Head of caudate nucleus (tissue), 42 donors: ENCODE measurements around the gene FGF1.

Experiments used
- DNase-seq, 42 donors: peaks; one replicate each; pipeline versions ENCODE4 v3.0.0 to v3.0.0-alpha.2; 2020 to 2021; ENCODE audit warnings: mixed read lengths in 7 of 42
- intact Hi-C: fragments of 100-400 bp; cut with DNase I; formaldehyde crosslinking; loops from one replicate; pipeline ENCODE4 v1.15.0; 2022

Gene FGF1

DNA sequence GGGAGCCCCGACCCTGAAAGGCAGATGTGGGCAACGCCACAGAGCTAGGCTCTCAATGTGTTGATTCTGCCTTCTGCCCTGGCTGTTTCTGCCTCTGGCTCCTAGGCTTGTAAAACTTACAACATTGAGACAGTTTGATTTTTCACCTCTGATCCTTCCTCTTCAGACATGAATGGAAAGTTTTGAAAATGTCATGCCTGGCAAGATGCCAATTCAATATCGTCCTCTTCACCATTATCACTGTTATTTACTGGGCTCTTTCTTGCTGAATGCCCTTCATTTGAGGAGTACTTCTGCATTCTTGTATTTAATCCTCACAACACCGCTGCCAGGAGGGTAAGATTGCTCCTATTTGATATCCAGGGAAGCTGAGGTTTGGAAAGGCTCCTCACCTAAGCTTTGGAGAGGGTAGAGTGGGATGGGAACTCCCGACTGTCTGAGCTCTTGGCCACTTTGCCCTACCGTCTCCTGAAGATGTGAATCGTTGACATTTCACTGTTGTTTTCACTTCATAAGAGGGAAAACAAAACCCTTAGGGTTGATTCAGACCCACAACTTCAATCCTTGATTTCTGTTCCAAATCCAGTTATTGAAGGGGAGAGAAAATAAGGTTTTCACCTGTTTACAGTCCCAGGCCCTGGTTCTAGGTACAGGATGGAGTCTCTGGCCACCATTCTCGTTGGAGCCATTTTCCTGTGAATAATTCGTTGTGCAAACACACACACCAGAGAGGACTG is 12.7 kb upstream of the FGF1 start:
- no peak for DNase-seq
- intact Hi-C loops: loop anchor here (2.0 to 10.0 kb wide), 3 partner anchors 44 to 544 kb away; no protein-coding TSS in a partner anchor

DNA sequence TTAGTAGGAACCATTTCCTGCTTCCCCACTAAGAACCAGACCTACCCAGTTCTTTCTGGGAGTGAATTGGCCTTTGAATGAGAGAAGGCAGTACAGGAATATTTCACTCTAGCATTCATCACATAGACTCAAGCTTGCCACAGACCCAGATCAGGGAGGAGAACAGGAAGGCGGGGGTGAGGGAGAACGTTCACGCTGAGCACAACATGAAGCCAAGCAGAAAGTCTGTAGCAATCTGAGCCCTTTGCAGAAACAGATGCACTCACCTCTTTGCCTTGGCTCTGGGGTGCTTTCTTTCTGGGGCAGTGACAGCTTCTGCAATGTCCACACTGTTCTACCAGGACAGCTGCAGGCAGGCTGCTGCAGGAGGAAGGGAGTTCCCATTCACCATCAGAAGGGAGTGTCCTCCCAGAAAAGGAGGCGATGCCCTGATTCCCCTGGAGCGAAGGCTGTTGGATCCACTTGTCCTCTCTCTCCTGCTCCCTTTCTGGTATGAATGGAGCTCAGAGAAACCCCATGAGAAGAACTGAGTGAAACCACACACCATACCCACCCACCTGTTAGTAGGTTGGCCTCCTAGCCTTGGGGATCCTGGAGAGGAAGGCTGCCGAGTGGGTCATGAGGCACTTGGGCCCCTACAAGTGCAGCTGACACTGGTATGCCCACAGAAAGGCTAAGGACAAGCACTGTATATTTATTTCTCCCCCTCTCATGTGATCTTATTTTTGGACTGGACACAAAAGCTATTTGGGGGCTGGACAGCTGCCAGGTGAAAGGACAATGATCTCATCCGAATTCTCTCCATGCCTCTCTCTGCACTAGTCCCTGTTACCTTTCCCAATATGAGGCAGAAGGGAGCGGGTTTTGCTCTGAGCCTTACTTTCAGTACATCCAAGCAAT is 11.7 kb upstream of the FGF1 start:
- intact Hi-C loops: loop anchor here (2.0 to 10.0 kb wide), 3 partner anchors 43 to 543 kb away; no protein-coding TSS in a partner anchor

DNA sequence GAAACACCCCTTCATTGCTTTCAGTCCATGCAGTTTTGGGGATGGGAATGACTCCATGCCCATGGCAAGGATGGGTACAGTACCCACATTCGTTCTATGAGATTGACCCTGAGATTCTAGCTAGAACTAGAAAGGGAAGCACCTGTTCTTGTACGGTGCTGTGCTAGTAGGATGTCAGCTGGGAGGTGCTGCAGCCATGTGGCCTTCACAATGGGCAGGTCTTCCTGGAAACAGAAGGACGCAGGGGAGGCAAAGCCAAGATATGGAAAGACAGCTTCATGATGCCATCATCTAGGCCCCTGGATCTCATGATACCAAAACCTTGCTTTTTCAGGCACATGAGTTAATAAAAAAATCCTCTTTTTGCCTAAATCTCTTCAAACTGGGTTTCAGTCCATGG is 10.5 kb upstream of the FGF1 start:
- intact Hi-C loops: loop anchor here (5.0 to 10.0 kb wide), 2 partner anchors 84 to 542 kb away; no protein-coding TSS in a partner anchor
- no peak for DNase-seq

More for the DNA sequence above, 11.7 kb upstream of the FGF1 start:
- peak in 22 of 42 donors; percentile 23 to 81 (median 46) for DNase-seq

DNA sequence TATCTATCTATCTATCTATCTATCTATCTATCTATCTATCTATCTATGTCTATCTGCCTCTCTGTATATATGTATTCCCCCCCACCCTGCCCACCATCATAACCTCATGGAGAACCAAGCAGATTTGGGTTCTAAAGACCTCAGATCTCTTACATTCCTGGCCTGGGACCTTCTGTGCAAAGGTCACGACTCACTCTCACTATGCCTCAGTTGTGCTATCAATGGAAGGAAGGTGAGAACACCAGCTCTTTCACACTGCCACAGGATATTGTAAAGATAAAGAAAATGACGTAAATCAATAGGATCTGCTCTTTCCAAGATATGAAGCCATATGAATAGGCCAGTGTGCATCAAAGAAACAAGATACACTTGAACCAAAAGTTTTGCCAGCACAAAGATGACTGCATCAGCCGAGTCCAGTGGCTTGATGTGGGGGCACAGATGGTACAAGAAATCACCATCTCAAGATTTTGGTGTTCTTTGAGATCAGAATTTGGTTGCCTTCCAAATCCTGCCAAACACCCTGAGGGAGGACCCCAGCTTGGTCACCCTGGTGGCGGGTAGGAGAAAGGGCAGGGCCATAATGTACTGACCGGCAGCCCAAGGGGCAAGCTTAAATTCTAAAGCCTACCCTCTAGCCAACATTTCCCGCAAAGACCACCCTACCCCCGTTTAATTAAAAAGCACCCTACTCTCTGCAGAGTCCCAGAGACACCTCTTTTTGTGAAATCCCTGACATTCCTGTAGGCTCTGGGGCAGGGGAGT is 8.4 kb upstream of the FGF1 start:
- DNase-seq: peak in 1 of 42 donors; percentile 31
- intact Hi-C loops: loop anchor here (10.0 kb wide), 1 partner anchor 539 kb away; no protein-coding TSS in a partner anchor

DNA sequence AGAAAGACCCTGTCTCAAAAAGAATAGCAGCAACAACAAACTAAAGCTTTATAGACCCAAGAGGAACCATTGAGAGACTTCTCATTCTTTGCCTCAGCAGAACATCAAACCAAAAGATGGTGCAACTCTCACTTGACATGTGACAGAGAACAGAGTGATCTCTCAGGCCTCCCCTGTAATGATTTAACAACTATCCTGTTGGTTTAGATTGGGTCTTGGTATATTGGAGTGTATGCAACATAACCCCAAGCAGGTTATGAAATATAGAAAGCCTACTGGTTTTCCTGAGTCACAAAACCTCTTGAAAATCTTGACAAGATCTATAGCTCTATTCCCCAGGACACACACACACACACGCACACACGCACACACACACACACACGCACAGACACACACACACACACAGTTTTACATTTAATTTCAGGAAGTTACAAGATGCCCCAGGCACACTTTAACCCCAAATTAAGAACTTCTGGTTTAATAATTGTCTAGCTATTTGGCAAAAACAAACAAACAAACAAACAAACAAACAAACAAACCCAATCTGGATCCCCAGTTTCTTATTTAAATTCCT is 6.5 kb upstream of the FGF1 start:
- intact Hi-C loops: loop anchor here (10.0 kb wide), 1 partner anchor 538 kb away; no protein-coding TSS in a partner anchor
- peak in 1 of 42 donors; percentile 14 for DNase-seq

DNA sequence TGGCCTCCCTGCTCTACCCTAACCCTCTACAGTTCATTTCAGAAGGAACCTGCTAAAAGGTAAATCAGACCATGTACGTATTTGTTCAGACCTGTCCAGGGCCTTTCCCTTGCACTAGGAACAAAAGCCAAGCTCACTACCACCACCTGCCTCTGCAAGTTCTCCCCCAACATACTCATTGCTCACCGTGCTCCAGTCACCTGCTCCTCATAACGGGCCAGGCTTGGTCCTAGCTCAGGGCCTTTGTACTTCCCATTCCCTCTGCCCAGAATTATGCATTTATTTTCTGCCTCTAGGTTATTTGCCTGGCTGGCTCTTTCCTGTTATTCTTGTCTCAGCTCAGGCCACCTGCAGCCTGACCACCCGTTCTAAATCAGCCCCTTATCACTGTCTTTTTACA is 4.8 kb upstream of the FGF1 start:
- DNase-seq: no peak

DNA sequence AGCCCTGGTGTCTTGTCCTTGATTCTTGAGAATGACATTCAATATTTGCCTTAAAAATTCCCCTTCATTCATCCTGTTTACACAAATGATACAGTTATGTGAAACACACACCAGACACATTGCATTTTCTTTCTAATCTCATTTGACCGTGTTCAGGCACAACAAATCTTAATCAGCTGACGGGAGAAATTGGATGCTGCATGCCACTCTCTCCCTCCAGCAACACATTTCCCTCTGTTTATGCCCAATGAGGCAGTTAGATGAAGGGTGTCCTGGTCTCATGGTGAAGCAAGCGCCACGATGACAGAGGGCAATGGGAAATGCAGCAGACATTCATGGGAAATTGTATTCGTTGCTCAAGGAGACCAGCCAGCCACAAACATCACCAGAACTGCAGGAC is 3.2 kb upstream of the FGF1 start:
- intact Hi-C loops: no loop called here
- no peak for DNase-seq

More for the DNA sequence above, 4.8 kb upstream of the FGF1 start:
- intact Hi-C loops: loop anchor here (10.0 kb wide), 1 partner anchor 536 kb away; no protein-coding TSS in a partner anchor

DNA sequence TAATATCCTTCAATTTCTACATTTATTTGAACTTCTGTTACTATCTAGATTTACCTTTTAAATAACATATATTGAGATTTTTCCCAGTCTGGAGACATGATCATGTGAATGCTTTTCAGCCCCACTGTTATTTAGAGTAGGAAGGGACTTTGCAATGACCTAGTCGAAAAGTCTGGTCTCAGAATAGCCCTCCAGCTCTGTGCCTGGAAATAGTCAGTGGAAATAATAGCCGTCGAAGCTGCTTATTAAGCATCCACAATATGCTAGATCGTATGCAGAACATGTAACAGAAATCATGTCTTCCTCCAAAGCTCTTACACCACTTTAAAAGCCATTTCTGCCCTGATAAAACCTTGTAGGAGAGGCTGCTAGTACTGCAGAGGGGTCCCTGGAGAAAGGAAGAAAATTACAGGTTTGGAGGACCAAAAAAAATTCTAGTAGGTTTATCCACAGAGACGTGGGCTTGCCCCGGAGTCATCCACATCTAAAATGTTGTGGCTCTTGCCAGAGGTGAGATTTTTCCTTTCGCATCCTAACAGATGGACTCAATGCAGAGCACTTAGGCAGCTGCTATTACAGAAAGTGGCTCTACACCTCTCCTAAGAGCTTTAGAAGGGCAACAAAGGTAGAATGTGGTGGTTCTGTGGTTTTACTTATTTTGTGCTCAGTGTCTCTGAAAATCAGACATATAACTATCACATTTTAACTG is 2.5 kb upstream of the FGF1 start:
- intact Hi-C loops: no loop called here
- DNase-seq: no peak

DNA sequence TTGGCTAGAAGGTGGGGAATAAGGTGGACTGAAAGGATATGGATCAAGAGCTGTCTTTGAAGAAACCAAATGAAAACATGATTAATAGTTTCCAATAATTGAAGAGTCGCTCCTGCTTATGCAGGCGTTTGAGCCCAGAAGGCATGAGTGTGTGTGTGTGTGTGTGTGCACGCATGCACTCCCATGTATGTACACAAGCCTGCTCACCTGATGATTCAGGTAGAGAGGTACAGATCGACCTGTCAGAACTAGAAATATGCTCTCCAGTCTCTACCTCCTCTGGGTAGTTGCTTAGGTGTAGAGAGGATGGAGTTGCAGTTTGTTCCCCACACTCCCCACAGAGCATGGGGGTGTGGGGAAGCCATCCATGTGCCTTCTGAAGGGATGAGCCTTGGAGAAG is 1.1 kb upstream of the FGF1 start:
- intact Hi-C loops: no loop called here
- DNase-seq: no peak

DNA sequence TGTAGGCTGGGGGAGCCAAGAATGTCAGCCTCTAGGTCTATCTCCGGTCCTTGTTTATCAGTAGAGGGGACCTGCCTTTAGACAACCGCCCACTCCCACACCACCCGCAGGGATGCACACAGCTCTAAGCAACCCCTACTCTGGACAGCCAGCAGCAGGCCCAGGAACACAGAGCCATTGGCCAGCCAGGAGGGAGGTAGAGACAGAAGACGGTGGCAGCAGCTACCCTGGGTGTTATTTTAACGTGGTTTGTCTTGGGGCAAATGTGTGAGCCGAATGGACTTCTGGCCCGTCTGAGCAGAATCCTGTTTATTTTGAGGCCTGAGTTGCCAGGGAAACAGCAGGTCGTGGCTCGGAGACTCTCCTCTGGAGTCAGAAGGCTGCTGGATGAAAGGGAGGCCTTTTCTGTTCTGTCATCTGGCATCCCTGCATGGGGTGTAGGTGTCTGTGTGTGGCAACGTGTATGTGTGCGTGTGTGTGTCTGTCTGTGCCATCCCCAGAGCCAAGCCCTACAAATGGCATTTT is 382 bp upstream of the FGF1 start:
- intact Hi-C loops: no loop called here

DNA sequence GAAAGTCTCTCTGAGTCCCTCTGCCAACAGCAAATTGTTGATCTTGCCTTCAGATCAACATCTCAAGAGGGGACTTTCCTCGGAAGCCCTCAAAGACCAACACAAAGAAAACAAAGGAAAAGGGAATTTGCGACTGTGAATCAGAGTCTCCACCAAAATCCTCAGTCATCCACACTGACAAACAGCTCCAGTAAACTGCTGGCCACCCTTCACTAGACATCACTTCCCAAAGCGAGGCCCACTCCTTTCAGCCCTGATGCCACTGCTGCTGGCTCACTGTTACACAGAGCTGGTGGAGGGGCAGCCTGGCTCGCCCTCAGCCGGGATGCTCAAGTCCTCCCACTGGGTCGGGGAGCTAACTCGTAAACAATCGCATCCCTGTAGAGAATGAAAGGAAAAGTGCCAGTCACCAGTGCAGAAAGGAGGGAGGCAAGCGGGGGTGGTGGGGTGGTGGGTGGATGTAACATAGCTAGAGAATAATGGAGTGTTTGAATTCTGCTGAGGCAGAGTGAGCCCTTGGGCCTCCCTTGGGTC is 1.3 kb downstream of the FGF1 start:
- intact Hi-C loops: no loop called here
- peak; percentile 74 to 97 (median 89) for DNase-seq

More for the DNA sequence above, 382 bp upstream of the FGF1 start:
- DNase-seq: peak in 5 of 42 donors; percentile 15 to 50 (median 38)

DNA sequence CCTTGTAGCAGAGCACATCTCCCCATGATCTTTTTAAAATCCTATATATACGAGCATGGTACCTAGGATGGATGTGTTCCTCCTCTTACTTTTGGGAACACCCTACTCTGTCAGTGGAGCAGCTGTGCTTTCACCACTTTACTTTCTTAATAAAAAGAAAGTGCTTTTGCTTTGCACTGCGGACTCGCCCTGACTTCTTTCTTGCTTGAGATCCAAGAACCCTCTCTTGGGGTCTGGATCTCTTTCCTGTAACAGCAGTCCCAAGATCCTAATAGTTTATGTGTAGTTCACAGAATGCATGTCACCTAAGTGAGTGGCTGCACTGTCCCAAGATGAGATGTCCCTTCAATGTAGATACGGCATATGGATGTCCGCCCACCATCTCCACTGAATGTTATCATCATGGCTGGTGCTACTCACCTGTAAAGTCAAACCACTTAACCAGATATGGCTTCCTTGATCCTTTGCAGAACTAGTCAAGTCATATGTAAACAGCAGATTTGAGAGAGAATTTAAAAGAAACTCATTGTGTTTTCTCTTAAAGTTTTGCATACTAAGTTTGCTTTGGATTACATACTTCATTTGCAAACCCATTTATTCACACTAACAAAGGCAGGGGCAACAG is 1.9 kb downstream of the FGF1 start:
- intact Hi-C loops: no loop called here
- DNase-seq: peak in 1 of 42 donors; percentile 45

DNA sequence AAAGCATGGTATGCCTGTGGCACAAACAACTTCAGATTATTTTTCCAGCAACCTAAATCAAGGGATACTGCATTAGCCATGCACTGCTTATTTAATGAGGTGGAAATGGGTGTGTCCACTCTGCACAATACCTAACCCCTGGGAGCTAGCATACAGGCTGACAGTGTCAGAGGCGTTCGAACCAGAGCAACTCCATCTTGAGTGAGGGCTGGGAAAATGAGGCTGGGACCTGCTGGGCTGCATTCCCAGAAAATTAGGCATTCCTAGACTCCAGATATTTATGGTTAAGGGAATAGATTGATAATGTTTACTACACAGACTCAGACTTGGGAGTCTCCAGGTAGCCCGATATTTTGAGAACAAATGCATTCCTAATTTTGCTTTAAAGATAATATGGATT is 2.8 kb downstream of the FGF1 start:
- DNase-seq: no peak
- intact Hi-C loops: no loop called here

DNA sequence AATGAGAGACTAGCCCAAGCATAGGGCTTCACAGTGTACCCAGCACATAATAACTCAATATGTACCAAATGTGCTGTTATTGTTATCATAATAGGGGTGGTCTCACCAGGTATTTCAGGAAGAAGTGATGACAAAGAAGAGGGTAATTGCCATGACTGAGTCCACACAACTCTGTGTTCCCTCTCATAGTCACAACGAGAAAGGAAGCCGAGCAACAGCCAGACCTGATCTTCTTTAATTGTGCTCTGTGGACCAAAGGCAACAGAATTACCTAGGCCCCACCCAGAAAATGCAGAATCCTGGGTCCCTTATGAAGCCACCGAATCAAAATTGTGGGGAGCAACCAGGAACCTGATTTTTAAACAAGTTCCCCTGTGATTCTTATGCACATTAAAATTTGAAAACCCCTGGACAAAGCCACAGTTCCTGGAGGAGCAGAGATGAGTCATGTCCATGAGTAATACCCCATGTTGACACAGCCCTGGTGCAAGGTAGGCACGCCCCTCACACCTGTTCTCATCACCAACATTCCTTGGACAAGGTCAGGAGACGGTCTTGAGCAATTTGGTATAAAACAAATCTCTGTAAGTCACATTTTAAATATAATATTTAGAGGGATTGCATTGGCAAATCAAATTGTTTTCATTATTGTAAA is 5.2 kb downstream of the FGF1 start:
- intact Hi-C loops: no loop called here
- no peak for DNase-seq

DNA sequence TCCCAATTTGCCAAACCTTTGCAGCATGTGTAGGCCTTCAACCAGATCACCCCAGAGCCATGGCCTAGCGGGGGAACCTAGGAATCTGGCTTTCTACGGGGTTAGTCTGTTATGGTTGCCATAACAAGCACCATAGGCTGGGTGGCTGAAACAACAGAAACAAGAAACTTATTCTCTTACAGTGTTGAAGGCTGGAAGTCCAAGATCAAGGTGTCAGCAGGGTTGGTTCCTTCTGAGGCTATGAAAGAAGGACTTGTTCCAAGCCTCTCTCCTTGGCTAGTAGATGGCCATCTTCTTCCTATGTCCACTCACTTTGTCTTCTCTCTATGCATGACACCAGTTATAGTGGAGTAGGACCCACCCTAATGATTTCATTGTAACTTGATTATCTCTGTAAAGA is 6.1 kb downstream of the FGF1 start:
- intact Hi-C loops: no loop called here
- peak in 1 of 42 donors; percentile 7 for DNase-seq

DNA sequence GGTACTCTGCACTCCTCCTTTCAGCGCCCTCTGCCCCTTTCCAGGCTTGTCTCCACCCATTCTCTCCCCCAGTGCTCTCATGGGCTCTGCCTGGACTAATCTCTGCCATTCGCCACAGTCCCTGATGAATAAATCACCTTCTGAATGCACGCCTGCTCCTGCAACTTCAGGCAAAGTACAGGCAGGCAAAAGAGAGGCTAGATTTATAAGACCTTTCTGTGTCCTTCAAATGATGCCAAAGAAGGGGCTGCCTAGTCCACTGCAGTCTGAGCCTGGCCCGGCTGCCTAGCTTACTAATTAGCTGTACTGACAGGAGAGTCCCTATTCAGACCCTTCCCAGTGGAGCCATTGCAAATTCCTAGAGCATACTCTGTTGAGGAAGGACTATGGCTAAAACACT is 7.4 kb downstream of the FGF1 start:
- DNase-seq: peak in 6 of 42 donors; percentile 27 to 65 (median 50)
- intact Hi-C loops: no loop called here

DNA sequence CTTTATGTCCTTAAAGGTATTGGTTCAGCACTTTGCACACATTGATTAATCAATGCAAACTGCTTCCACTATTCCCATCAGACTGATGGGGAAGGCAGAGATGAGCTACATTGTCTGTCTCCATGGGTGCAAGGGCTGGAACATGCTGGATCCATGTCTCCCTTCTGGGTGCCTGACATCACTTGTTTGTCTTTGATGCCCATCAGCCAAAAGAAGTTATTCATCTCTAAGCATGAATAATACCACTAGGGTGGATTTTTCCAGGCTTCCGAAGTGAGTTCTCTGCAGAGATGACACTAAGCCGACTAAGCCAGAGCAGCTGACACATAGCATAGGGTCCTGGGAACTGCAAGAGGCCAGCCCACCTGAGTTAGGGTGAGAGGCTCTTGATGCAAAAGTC is 8.7 kb downstream of the FGF1 start:
- intact Hi-C loops: no loop called here
- peak in 1 of 42 donors; percentile 72 for DNase-seq
